H9 (cell line): ENCODE measurements around the gene SCNN1G. TPM values are rescaled to one million over a fixed set of nuclear protein-coding genes. Genes with fewer than 3 reads are reported as not detected.

Source experiments
- DNase-seq: peaks from one replicate; pipeline ENCODE4 v3.0.0-alpha.2; 2017
- H2AFZ ChIP-seq: one replicate; pipeline ENCODE4 v1.6.1; 2013; ENCODE audit warnings: mild to moderate bottlenecking, low read length, control low read depth, moderate library complexity
- H2AK5ac ChIP-seq: 2 replicates; pipeline ENCODE4 v1.6.1; 2013; ENCODE audit warnings: low read length, control low read depth, mixed read lengths; ENCODE audit not compliant: insufficient read length
- H2BK120ac ChIP-seq: one replicate; pipeline ENCODE4 v1.6.1; 2013; ENCODE audit warnings: low read depth, mild to moderate bottlenecking, low read length, control low read depth, inconsistent platforms; ENCODE audit not compliant: poor library complexity, severe bottlenecking
- H2BK12ac ChIP-seq: 2 replicates; pipeline ENCODE4 v1.6.1; 2013; ENCODE audit warnings: low read length, control low read depth, mixed read lengths, low read depth; ENCODE audit not compliant: insufficient read length
- H2BK15ac ChIP-seq: 2 replicates; pipeline ENCODE4 v1.6.1; 2013; ENCODE audit warnings: low read depth, low read length, control low read depth
- H2BK20ac ChIP-seq: one replicate; pipeline ENCODE4 v1.6.1; 2013; ENCODE audit warnings: low read depth, mild to moderate bottlenecking, low read length, control low read depth, inconsistent platforms; ENCODE audit not compliant: poor library complexity, severe bottlenecking
- H2BK5ac ChIP-seq: 2 replicates; pipeline ENCODE4 v1.6.1; 2013; ENCODE audit warnings: low read length, control low read depth, mixed read lengths; ENCODE audit not compliant: insufficient read length
- H3K14ac ChIP-seq: 2 replicates; pipeline ENCODE4 v1.6.1; 2013; ENCODE audit warnings: low read length, control low read depth; ENCODE audit not compliant: insufficient read depth
- H3K18ac ChIP-seq: 2 replicates; pipeline ENCODE4 v1.6.1; 2013; ENCODE audit warnings: low read depth, mild to moderate bottlenecking, mixed read lengths, low read length, control low read depth; ENCODE audit not compliant: insufficient read length
- H3K23ac ChIP-seq: 2 replicates; pipeline ENCODE4 v1.6.1; 2013; ENCODE audit warnings: low read length, control low read depth, mixed read lengths, low read depth; ENCODE audit not compliant: insufficient read length
- H3K23me2 ChIP-seq: 2 replicates; pipeline ENCODE4 v1.6.1; 2013; ENCODE audit warnings: low read depth, mild to moderate bottlenecking, mixed read lengths, low read length, control low read depth; ENCODE audit not compliant: insufficient read length, poor library complexity, severe bottlenecking
- H3K27ac ChIP-seq: 2 replicates; pipeline ENCODE4 v1.5.1; 2013; ENCODE audit warnings: low read length, control low read depth, mixed read lengths, low read depth; ENCODE audit not compliant: insufficient read length
- H3K27me3 ChIP-seq: 2 replicates; pipeline ENCODE4 v1.6.1; 2013; ENCODE audit warnings: low read length, control low read depth, inconsistent platforms; ENCODE audit not compliant: insufficient read depth
- H3K4ac ChIP-seq: 2 replicates; pipeline ENCODE4 v1.6.1; 2013; ENCODE audit warnings: low read depth, mild to moderate bottlenecking, control low read depth, inconsistent platforms, low read length, moderate library complexity
- H3K4me1 ChIP-seq: 2 replicates; pipeline ENCODE4 v1.6.1; 2013; ENCODE audit warnings: low read length, control low read depth, inconsistent platforms; ENCODE audit not compliant: insufficient read depth
- H3K4me2 ChIP-seq: 2 replicates; pipeline ENCODE4 v1.6.1; 2013; ENCODE audit warnings: low read length, control low read depth, mixed read lengths; ENCODE audit not compliant: insufficient read length, insufficient read depth
- H3K56ac ChIP-seq: 2 replicates; pipeline ENCODE4 v1.6.1; 2013; ENCODE audit warnings: low read depth, mild to moderate bottlenecking, mixed read lengths, low read length, control low read depth; ENCODE audit not compliant: insufficient read length
- H3K79me1 ChIP-seq: 2 replicates; pipeline ENCODE4 v1.6.1; 2013; ENCODE audit warnings: low read depth, mild to moderate bottlenecking, moderate library complexity, low read length, control low read depth, inconsistent platforms; ENCODE audit not compliant: insufficient read depth, poor library complexity, severe bottlenecking
- H3K79me2 ChIP-seq: 2 replicates; pipeline ENCODE4 v1.6.1; 2013; ENCODE audit warnings: low read length, control low read depth, inconsistent platforms; ENCODE audit not compliant: insufficient read depth
- H3K9ac ChIP-seq: 2 replicates; pipeline ENCODE4 v1.6.1; 2013; ENCODE audit warnings: low read length, control low read depth, mixed read lengths; ENCODE audit not compliant: insufficient read length; ENCODE audit errors: extremely low read depth
- H3K9me3 ChIP-seq: one replicate; pipeline ENCODE4 v1.6.1; 2013; ENCODE audit warnings: low read depth, low read length, inconsistent platforms; ENCODE audit not compliant: control insufficient read depth
- H3T11ph ChIP-seq: one replicate; pipeline ENCODE4 v1.6.1; 2013; ENCODE audit warnings: mild to moderate bottlenecking, low read length, control low read depth, inconsistent platforms
- H4K20me1 ChIP-seq: one replicate; pipeline ENCODE4 v1.6.1; 2013; ENCODE audit not compliant: control insufficient read depth, insufficient read length, insufficient read depth
- H4K5ac ChIP-seq: 2 replicates; pipeline ENCODE4 v1.6.1; 2013; ENCODE audit warnings: low read depth, mild to moderate bottlenecking, mixed read lengths, low read length, control low read depth; ENCODE audit not compliant: insufficient read length
- H4K8ac ChIP-seq: replicated peaks from 2 replicates; pipeline ENCODE4 v1.6.1; 2013; ENCODE audit warnings: low read length, control low read depth, mixed read lengths, low read depth; ENCODE audit not compliant: insufficient read length
- H4K91ac ChIP-seq: 2 replicates; pipeline ENCODE4 v1.6.1; 2013; ENCODE audit warnings: low read depth, mild to moderate bottlenecking, moderate library complexity, mixed read lengths, low read length, control low read depth; ENCODE audit not compliant: insufficient read length
- H3K27ac Mint-ChIP-seq, 3 experiments: 2 replicates in 2 of 3; 3 replicates in 1 of 3; pipeline ENCODE4 v1.8.0; 2020 to 2021; ENCODE audit warnings: mixed read lengths in 3 of 3, mild to moderate bottlenecking in 1 of 3, moderate library complexity in 1 of 3
- H3K27me3 Mint-ChIP-seq: 2 replicates; pipeline ENCODE4 v1.8.0; 2021; ENCODE audit warnings: low read depth, mild to moderate bottlenecking, moderate library complexity, mixed read lengths
- H3K36me3 Mint-ChIP-seq, 3 experiments: 2 replicates in 2 of 3; 3 replicates in 1 of 3; pipeline ENCODE4 v1.8.0; 2020 to 2021; ENCODE audit warnings: low read depth in 3 of 3, mixed read lengths in 3 of 3; ENCODE audit not compliant: insufficient read depth in 1 of 3
- H3K4me1 Mint-ChIP-seq, 2 experiments: 2 replicates each; pipeline ENCODE4 v1.8.0; 2020; ENCODE audit warnings: mixed read lengths in 2 of 2
- H3K4me3 Mint-ChIP-seq, 2 experiments: 2 replicates in 1 of 2; 3 replicates in 1 of 2; pipeline ENCODE4 v1.8.0; 2020 to 2021; ENCODE audit warnings: mild to moderate bottlenecking in 2 of 2, mixed read lengths in 2 of 2, moderate library complexity in 1 of 2
- H3K9me3 Mint-ChIP-seq, 2 experiments: 2 replicates in 1 of 2; 3 replicates in 1 of 2; pipeline ENCODE4 v1.8.0; 2020; ENCODE audit warnings: mild to moderate bottlenecking in 2 of 2, mixed read lengths in 2 of 2, moderate library complexity in 1 of 2
- WGBS: extraction: QIAGEN DNeasy Blood & Tissue Kit; methylation state at CpG from one replicate; pipeline ENCODE4 v1.1.7; 2013; ENCODE audit warnings: missing lambda C conversion rate, low lambda C conversion rate, mixed read lengths; ENCODE audit not compliant: insufficient read length; ENCODE audit errors: extremely low coverage; 5-methylcytosine and 5-hydroxymethylcytosine counted together
- total RNA-seq: library from RNA; stranded (reverse); gene quantifications from 2 replicates; pipeline ENCODE4 v1.2.1, GENCODE V29; 2021
- TF ChIP-seq, protein P1 (sequence below): fragments of 200-600 bp; sonication (generic); conservative IDR thresholded peaks from 3 replicates; pipeline ENCODE4 v1.8.0; 2021; ENCODE audit warnings: antibody characterized with exemption, mild to moderate bottlenecking

The SCNN1G gene
- total RNA-seq, 1 experiment from 2014 or later = 0.74 TPM

DNA sequence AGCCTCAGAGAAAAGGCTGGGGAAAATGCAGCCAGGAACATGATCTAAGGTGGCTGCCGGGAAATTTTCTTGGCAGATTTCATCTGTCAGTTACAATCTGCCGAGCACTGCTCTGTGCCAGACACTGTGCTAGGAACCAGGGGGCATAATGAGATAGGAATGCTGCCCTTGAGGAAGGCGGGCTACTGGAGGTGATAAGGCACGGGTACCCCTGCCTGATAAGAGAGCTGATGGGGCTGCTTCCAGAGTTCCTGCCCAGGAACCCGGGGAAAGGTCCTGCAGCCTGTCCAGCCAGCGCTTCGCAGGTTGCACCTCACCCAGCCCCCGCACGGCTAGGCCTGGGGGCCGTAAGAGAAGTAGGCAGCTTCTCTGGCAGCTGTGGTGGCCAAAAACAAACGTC, 3.1 kb downstream of the SCNN1G start:
- no peaks in the 10 kb centered on the region for H3K79me1 ChIP-seq
- H4K20me1 ChIP-seq = no peaks in the 10 kb centered on the region
- H3K27ac ChIP-seq = no peak overlapping the region
- H3K18ac ChIP-seq = no peak overlapping the region
- WGBS = no CpG with 5 or more reads among the region's 11 CpGs
- H4K91ac ChIP-seq = no peak overlapping the region
- H2AFZ ChIP-seq = no peak overlapping the region
- no peaks in the 10 kb centered on the region for H3K79me2 ChIP-seq
- H3K4me2 ChIP-seq = no peak overlapping the region
- no peaks in the 10 kb centered on the region; a peak in 1 of 7 replicates for H3K36me3 Mint-ChIP-seq
- H2BK5ac ChIP-seq = no peak overlapping the region
- peaks cover 52% of the 10 kb centered on the region for H3K27me3 Mint-ChIP-seq
- peaks cover 0 to 3% of the 10 kb centered on the region in 2 experiments; a peak in 1 of 5 replicates for H3K9me3 Mint-ChIP-seq
- no peak for DNase-seq
- no peak overlapping the region for H3T11ph ChIP-seq
- H2BK15ac ChIP-seq = no peak overlapping the region
- no peak overlapping the region for H2BK120ac ChIP-seq
- H2BK20ac ChIP-seq = no peak overlapping the region
- H3K56ac ChIP-seq = no peak overlapping the region
- no peak overlapping the region for H4K5ac ChIP-seq
- H3K23me2 ChIP-seq = peaks cover 6% of the 10 kb centered on the region
- H3K9me3 ChIP-seq = no peaks in the 10 kb centered on the region
- H3K4me1 Mint-ChIP-seq = peaks cover 17 to 25% of the 10 kb centered on the region in 2 experiments
- H2AK5ac ChIP-seq = no peak overlapping the region
- H3K4me1 ChIP-seq = no peaks in the 10 kb centered on the region
- H3K4me3 Mint-ChIP-seq = no peak overlapping the region
- no peak overlapping the region for H3K23ac ChIP-seq
- peaks cover 15% of the 10 kb centered on the region; the same call in 1 of the 2 replicates for H3K27me3 ChIP-seq
- H3K27ac Mint-ChIP-seq = no peak overlapping the region
- no peak overlapping the region for H2BK12ac ChIP-seq
- H3K9ac ChIP-seq = no peak overlapping the region
- no peak overlapping the region for H3K4ac ChIP-seq
- TF ChIP-seq, protein P1, sequence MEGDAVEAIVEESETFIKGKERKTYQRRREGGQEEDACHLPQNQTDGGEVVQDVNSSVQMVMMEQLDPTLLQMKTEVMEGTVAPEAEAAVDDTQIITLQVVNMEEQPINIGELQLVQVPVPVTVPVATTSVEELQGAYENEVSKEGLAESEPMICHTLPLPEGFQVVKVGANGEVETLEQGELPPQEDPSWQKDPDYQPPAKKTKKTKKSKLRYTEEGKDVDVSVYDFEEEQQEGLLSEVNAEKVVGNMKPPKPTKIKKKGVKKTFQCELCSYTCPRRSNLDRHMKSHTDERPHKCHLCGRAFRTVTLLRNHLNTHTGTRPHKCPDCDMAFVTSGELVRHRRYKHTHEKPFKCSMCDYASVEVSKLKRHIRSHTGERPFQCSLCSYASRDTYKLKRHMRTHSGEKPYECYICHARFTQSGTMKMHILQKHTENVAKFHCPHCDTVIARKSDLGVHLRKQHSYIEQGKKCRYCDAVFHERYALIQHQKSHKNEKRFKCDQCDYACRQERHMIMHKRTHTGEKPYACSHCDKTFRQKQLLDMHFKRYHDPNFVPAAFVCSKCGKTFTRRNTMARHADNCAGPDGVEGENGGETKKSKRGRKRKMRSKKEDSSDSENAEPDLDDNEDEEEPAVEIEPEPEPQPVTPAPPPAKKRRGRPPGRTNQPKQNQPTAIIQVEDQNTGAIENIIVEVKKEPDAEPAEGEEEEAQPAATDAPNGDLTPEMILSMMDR = no peak
- no peak overlapping the region for H3K14ac ChIP-seq
- H4K8ac ChIP-seq = no peak overlapping the region
